GM19463 (cell line): ENCODE measurements around the gene MYO15B.

Source experiments
- ATAC-seq: cut with Tn5 transposase; IDR thresholded peaks from one replicate; pipeline ENCODE4 v1.9.1; 2021; ENCODE audit warnings: mild to moderate bottlenecking, moderate library complexity; ENCODE audit not compliant: unreplicated experiment

MYO15B gene

DNA sequence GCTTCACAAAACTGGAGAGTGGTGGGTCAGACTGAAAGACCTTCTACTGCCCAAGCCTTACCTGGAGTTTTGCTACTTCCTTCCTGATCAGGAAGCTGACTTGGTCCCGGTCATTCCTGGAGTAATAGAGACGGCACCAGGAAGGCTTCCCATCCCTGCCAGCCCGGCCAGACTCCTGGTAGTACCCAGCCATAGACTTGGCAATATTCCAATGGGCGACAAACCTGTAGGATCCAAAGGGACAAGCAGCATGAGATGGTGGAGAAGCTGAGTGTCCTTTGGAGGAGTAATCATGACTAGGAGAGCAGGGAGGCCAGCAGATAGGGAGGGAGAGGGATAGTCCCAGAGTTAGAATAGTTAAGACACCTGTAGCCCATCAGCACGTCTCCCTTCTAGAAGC, 70.6 kb downstream of the MYO15B start:
- ATAC-seq: no peak

DNA sequence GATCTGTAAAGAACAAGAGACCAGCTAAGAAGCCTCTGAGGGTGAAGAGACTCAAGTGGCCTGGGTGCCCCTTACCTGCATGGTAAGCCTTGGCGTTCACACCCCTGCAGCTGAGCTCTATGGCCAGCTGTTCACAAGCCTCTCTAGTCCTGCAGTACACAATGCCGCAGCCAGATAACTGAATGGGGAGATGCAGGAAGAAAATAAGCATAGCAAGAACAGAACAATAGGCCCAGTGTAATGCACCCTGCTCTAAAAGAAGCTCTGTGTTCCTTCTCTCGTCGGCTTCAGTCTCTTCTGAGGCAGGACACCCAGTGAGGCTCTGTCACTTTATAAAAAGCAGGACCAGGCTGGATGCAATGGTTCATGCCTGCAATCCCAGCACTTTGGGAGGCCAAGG, 73.9 kb downstream of the MYO15B start:
- ATAC-seq: no peak

- ATAC-seq: no peak
Measured at GRCh38 chr17:75662511-75662910, 74.9 kb downstream of the MYO15B start.

DNA sequence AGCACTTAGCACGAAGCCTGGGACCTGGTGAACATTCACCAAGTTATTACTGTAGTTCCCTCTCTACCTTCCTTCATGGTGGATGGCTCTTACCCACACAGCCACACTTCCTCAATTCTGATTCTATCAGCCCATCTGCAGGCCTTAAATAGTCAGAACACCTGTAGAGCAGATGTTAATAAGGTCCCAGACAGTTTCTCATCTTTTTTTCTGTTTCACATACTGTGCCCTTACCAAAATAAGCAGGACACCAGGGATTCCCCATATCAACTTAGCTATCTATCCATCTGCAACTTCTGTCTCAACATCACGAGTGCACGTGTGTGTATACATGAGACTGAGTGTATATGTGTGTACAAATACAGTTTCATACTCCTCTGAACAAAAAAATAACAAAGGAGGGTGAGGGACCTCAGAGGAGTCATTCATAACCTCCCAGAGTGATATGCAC, 76.5 kb downstream of the MYO15B start:
- ATAC-seq: peak; percentile 67

DNA sequence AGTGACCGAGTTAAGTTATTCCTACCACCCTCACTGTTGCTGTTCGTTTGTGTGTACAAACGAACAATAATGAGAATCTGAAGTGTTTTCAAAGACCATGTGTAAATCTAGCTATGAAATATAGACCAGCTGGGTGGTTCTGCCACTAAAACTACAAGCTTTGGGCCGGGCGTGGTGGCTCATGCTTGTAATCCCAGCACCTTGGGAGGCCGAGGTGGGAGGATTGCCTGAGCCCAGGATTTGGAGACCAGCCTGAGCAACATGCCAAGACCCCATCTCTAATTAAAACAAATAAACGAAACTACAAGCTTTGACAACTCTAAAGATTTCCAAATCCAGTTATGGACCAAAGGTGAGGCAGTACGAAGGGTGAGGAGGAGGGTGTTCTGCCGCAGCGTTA, 78.4 kb downstream of the MYO15B start:
- ATAC-seq: no peak

DNA sequence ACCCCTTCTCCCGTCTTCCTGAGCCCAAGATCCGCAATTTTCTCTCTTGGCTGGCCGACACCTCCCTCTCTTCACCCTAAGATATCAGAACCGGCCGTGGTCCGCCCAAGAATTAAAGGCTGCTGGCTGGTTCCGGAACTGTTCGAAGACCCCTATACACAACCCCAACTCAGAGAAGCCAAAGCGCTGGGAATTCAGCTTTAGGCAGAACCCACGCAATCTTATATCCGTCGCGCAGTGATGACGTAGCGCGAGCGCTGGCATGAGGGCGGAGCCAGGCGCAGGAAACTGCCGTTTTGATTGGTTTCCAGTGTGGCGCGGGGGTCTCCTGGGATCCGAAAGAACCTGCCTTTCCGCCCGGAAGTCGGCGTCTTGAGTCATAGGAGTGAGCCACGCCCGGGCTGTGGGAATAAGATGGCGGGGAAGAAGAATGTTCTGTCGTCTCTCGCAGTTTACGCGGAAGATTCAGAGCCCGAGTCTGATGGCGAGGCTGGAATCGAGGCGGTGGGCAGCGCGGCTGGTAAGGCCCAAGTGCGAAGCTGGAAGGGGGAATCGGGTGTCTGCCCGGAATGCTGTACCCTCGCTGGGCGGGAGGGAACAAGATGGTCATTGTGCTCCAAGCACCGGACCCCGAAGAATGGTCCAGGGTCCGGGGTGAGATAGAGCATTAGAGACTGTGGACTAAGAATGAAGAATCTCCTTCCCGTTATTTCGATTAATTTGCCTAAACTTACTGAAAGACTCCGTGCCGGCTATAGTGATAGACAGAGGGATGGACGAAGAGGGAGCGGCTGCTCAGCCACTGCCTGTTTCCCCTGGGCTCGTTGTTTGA, 79.6 kb downstream of the MYO15B start, which contains the start of the genes RECQL5 and SAP30BP:
RECQL5 (minus strand) TSS at position 196 of the 832 bp plus-strand sequence. CDS start 597 bp downstream, outside the sequence.
SAP30BP (plus strand) TSS at position 380 of the 832 bp plus-strand sequence; CDS start at position 415, 35 bp downstream.
- peak; percentile 60 for ATAC-seq

GRCh38 chr17:75667825-75668224, 80.2 kb downstream of the MYO15B start:
- ATAC-seq: no peak

- no peak for ATAC-seq
Measured at GRCh38 chr17:75668489-75668888, 80.9 kb downstream of the MYO15B start.

DNA sequence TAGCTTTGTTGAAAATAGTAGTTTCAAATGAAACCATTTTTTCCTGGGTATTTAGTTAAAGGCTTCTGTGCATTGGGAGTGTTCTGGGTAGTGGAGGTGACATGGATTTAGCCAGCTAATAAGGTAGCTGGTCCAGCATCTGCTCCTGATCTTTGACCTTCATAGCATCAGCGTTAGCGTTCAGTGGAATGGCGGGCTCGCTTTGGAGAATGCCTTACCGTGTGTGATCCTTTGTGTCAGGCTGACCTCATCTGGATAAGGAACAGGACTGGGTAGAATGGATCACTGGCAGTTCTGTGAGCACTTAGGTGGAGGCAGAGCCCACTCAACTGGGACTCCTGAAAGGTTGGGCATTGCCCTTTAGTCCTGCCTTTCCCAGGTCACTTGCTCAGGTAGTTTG, 83.3 kb downstream of the MYO15B start:
- no peak for ATAC-seq

DNA sequence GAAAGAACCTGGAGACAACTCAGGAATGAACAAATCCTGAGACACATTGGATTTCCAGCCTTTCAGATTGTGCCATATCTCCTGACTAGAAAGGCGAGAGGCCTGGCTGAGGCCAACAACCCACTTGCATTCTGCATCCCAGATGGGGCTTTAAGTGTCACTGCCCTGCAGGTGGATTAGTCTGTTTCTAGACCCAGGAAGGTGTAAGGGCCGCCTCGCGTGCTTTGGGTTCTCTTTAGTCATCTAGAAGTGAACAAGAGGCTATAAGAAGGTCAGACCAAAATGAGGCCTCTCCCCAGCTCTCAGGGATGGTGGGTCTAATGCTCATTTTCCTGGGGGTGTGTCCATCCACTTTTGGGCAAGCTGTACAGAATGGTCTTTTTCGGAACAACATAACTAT, 84.4 kb downstream of the MYO15B start:
- ATAC-seq: no peak

- no peak for ATAC-seq
Measured at GRCh38 chr17:75673487-75673886, 85.9 kb downstream of the MYO15B start.
